Fibroblast of lung (primary cell): ENCODE results near the gene DHX16.

Source experiments
- EZH2 ChIP-seq: IDR thresholded peaks from 2 replicates; pipeline ENCODE4 v1.5.1; 2012; ENCODE audit warnings: low read length, control low read depth, mild to moderate bottlenecking; ENCODE audit errors: missing control alignments
- TF ChIP-seq, protein P1 (sequence below), 2 donors: IDR thresholded peaks in 1 of 2; conservative IDR thresholded peaks in 1 of 2; 1 replicate in 1 of 2; 2 replicates in 1 of 2; pipeline ENCODE4 v1.5.1; 2011 to 2012; ENCODE audit warnings: low read length in 2 of 2, control low read depth in 1 of 2, inconsistent platforms in 1 of 2, low read depth in 1 of 2, mild to moderate bottlenecking in 1 of 2

DNA sequence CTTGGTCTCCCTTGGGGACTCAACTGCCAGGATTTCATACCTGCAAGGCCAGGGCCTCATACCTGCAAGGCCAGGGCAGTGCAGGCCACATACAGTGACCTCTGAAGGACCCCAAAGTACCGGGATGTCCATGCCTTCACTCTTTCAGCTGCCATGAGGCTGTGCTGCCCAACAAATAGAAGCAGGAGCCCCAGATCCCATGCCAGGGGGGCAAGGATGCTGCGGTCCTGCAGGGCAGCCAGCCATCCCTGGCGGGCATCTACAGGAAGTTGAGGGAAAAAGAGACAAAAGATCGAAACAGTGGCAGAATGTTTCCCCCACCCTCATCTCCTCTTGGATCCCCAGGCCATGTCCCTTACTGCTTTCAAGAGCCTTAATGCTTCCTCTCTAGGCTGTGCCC, 17.2 kb upstream of the DHX16 start:
- TF ChIP-seq, protein P1, sequence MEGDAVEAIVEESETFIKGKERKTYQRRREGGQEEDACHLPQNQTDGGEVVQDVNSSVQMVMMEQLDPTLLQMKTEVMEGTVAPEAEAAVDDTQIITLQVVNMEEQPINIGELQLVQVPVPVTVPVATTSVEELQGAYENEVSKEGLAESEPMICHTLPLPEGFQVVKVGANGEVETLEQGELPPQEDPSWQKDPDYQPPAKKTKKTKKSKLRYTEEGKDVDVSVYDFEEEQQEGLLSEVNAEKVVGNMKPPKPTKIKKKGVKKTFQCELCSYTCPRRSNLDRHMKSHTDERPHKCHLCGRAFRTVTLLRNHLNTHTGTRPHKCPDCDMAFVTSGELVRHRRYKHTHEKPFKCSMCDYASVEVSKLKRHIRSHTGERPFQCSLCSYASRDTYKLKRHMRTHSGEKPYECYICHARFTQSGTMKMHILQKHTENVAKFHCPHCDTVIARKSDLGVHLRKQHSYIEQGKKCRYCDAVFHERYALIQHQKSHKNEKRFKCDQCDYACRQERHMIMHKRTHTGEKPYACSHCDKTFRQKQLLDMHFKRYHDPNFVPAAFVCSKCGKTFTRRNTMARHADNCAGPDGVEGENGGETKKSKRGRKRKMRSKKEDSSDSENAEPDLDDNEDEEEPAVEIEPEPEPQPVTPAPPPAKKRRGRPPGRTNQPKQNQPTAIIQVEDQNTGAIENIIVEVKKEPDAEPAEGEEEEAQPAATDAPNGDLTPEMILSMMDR (conservative IDR thresholded peaks at IDR 0.05 in 1 of 2, IDR thresholded peaks at IDR 0.05 in 1 of 2; ENCODE audit: low read depth in 1 of 2, low read length in 2 of 2) = no peak
- no peak for TF ChIP-seq EZH2
